Sigmoid colon (tissue), 7 donors: ENCODE measurements around the gene ZNF445. TPM values are rescaled to one million over a fixed set of nuclear protein-coding genes. Genes with fewer than 3 reads are reported as not detected.

Source experiments
- DNase-seq: peaks from one replicate; pipeline ENCODE4 v3.0.0-alpha.2; 2019
- H3K27ac ChIP-seq, 4 donors: fragments of 200-600 bp; sonication (generic); one replicate each; pipeline ENCODE4 v1.5.1; 2016 to 2019; ENCODE audit warnings: mild to moderate bottlenecking in 1 of 4
- H3K27me3 ChIP-seq, 3 donors: fragments of 200-600 bp; sonication (generic); one replicate each; pipeline ENCODE4 v1.5.1; 2019; ENCODE audit warnings: mild to moderate bottlenecking in 1 of 3
- H3K36me3 ChIP-seq, 4 donors: fragments of 200-600 bp; sonication (generic); one replicate each; pipeline ENCODE4 v1.5.1; 2016 to 2019
- H3K4me1 ChIP-seq, 4 donors: fragments of 200-600 bp; sonication (generic); one replicate each; pipeline ENCODE4 v1.5.1; 2017 to 2019
- H3K4me3 ChIP-seq, 4 donors: fragments of 200-600 bp; sonication (generic); one replicate each; pipeline ENCODE4 v1.5.1; 2017 to 2019; ENCODE audit warnings: mild to moderate bottlenecking in 2 of 4, moderate library complexity in 1 of 4
- H3K9me3 ChIP-seq, 4 donors: fragments of 200-600 bp in 3 of 4; sonication (generic) in 3 of 4; one replicate each; pipeline versions ENCODE4 v1.5.1 to v1.6.1; 2013 to 2019
- EP300 ChIP-seq, 4 donors: sonication (generic); formaldehyde crosslinking; IDR thresholded peaks; one replicate each; pipeline ENCODE4 v1.6.1; 2017; ENCODE audit warnings: antibody characterized with exemption in 4 of 4
- POLR2A ChIP-seq, 2 donors: fragments of 450-650 bp; IDR thresholded peaks; one replicate each; pipeline ENCODE4 v1.6.1; 2016; ENCODE audit warnings: antibody characterized with exemption in 2 of 2, mild to moderate bottlenecking in 2 of 2, moderate library complexity in 2 of 2
- POLR2AphosphoS5 ChIP-seq, 4 donors: sonication (generic); formaldehyde crosslinking; IDR thresholded peaks; one replicate each; pipeline ENCODE4 v1.6.1; 2017; ENCODE audit warnings: antibody characterized with exemption in 4 of 4
- WGBS, 2 donors: extraction: QIAGEN DNeasy Blood & Tissue Kit; methylation state at CpG; one replicate each; pipeline ENCODE4 v1.1.7; 2013; 5-methylcytosine and 5-hydroxymethylcytosine counted together
- intact Hi-C: fragments of 100-400 bp; cut with DNase I; formaldehyde crosslinking; loops from one replicate; pipeline ENCODE4 v1.15.1; 2023
- polyA plus RNA-seq, 3 donors: library from polyadenylated mRNA; stranded (reverse); fragments of 200-250 nt; gene quantifications; one replicate each; pipeline ENCODE4 v1.2.3, GENCODE V29; 2013
- total RNA-seq, 4 donors: library from RNA; depleted of rRNA; stranded (reverse); fragments of >200 nt; gene quantifications; one replicate each; pipeline ENCODE4 v1.1.0, GENCODE V29; 2016
- TF ChIP-seq, protein P1 (sequence below), 4 experiments: fragments of 450-650 bp in 3 of 4; fragments of 200-600 bp in 1 of 4; IDR thresholded peaks; one replicate each; pipeline ENCODE4 v1.5.1; 2016 to 2019; ENCODE audit warnings: antibody characterized with exemption in 4 of 4, mild to moderate bottlenecking in 3 of 4, moderate library complexity in 2 of 4
- donor health status: healthy with polysubstance abuse.
- donor health status: Bipolar disorder and iron deficiency.
- donor health status: healthy.

The ZNF445 gene
- total and polyA plus RNA-seq, 7 donors: 1.2 to 13.3 (median 7.1) TPM

DNA sequence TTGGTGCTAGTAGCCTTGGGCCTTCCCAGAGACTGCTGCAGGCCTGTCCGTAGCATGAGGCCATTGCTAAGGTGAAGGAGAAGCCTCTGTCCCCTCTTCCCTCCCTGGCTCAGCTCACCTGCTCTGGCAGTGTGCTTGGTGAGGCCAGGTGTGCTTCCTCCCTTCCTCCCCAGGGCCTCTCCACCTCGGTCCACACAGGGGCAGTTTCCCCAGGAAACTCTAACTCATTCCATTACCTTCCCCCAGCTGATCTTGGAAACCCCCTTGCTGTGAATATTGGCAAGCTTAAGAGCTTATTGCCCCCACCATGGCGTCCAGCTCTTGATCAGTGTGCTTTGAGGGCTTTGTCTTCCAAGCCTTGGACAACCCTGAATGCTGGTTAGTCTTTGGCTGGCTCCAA is 52.7 kb downstream of the ZNF445 start:
- Histone ChIP-seq H3K36me3 (no peaks in the 10 kb centered on the region), H3K4me1 (no peaks in the 10 kb centered on the region), H3K27me3 (no peaks in the 10 kb centered on the region), H3K27ac (no peak overlapping the region), H3K4me3 (no peak overlapping the region), H3K9me3 (no peaks in the 10 kb centered on the region)
- DNase-seq: no peak
- intact Hi-C loops: no loop called here
- WGBS, 2 donors: 62 to 66% methylated on average over 3 of the region's 3 CpGs
- TF ChIP-seq POLR2AphosphoS5 (IDR thresholded peaks at IDR 0.05) (no peak), EP300 (IDR thresholded peaks at IDR 0.05) (no peak), POLR2A (IDR thresholded peaks at IDR 0.05) (no peak)
- TF ChIP-seq, protein P1, sequence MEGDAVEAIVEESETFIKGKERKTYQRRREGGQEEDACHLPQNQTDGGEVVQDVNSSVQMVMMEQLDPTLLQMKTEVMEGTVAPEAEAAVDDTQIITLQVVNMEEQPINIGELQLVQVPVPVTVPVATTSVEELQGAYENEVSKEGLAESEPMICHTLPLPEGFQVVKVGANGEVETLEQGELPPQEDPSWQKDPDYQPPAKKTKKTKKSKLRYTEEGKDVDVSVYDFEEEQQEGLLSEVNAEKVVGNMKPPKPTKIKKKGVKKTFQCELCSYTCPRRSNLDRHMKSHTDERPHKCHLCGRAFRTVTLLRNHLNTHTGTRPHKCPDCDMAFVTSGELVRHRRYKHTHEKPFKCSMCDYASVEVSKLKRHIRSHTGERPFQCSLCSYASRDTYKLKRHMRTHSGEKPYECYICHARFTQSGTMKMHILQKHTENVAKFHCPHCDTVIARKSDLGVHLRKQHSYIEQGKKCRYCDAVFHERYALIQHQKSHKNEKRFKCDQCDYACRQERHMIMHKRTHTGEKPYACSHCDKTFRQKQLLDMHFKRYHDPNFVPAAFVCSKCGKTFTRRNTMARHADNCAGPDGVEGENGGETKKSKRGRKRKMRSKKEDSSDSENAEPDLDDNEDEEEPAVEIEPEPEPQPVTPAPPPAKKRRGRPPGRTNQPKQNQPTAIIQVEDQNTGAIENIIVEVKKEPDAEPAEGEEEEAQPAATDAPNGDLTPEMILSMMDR (IDR thresholded peaks at IDR 0.05): no peak

DNA sequence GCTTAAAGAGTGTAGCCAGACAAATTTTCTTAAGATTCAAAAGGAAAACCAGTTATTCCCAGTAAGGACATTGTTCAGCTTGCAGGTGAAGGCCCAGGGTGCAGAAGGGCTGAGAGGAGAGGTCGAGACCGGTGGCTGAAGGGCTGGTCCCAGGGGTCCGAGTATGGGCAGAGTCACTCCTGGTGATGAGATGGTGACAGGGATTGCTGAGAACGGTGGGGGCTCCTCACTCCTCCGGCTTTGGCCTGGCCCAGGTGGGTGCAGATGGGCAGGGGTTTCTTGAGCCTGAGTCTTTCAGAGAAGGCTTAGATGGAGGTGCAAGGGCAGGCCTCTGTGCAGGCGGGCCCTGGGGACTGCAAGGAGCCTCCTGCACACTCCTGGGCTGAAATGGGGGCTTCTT is 56.2 kb downstream of the ZNF445 start:
- H3K4me3 ChIP-seq: no peak overlapping the region
- no peaks in the 10 kb centered on the region for H3K36me3 ChIP-seq
- H3K27me3 ChIP-seq: no peaks in the 10 kb centered on the region
- TF ChIP-seq POLR2A (IDR thresholded peaks at IDR 0.05) (no peak), EP300 (IDR thresholded peaks at IDR 0.05) (no peak), POLR2AphosphoS5 (IDR thresholded peaks at IDR 0.05) (no peak)
- TF ChIP-seq, protein P1 (IDR thresholded peaks at IDR 0.05): no peak
- intact Hi-C loops: no loop called here
- H3K4me1 ChIP-seq: no peaks in the 10 kb centered on the region
- no peak overlapping the region for H3K27ac ChIP-seq
- no peak for DNase-seq
- 90 to 93% methylated on average over 6 of the region's 6 CpGs for WGBS, 2 donors
- H3K9me3 ChIP-seq: no peaks in the 10 kb centered on the region

DNA sequence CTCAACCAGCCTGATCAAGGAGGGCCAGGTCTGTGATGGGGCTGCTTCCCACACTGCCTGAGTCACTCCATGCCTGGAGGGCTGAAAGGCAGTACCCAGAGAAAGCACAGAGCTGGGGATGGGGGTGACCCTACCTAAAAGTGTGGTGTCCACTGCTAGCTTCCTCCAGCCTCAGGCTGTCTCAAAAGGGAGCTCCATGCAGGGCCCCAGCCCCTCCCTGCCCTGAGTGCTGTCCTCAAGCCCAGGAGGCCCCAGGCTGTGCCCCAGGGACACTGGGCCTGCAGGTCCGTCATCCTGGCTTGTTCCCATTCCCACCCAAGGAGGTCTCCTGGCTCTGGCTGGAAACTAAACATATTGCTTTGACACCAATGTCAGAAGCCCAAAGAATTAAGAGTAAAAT is 56.8 kb downstream of the ZNF445 start:
- no peak for DNase-seq
- Histone ChIP-seq H3K27me3 (no peaks in the 10 kb centered on the region), H3K36me3 (no peaks in the 10 kb centered on the region), H3K27ac (no peak overlapping the region), H3K4me1 (no peaks in the 10 kb centered on the region), H3K9me3 (no peaks in the 10 kb centered on the region), H3K4me3 (no peak overlapping the region)
- intact Hi-C loops: no loop called here
- 86 to 96% methylated on average over 1 of the region's 1 CpG for WGBS, 2 donors
- TF ChIP-seq POLR2AphosphoS5 (IDR thresholded peaks at IDR 0.05) (no peak), POLR2A (IDR thresholded peaks at IDR 0.05) (no peak), EP300 (IDR thresholded peaks at IDR 0.05) (no peak)
- TF ChIP-seq, protein P1 (IDR thresholded peaks at IDR 0.05): no peak

DNA sequence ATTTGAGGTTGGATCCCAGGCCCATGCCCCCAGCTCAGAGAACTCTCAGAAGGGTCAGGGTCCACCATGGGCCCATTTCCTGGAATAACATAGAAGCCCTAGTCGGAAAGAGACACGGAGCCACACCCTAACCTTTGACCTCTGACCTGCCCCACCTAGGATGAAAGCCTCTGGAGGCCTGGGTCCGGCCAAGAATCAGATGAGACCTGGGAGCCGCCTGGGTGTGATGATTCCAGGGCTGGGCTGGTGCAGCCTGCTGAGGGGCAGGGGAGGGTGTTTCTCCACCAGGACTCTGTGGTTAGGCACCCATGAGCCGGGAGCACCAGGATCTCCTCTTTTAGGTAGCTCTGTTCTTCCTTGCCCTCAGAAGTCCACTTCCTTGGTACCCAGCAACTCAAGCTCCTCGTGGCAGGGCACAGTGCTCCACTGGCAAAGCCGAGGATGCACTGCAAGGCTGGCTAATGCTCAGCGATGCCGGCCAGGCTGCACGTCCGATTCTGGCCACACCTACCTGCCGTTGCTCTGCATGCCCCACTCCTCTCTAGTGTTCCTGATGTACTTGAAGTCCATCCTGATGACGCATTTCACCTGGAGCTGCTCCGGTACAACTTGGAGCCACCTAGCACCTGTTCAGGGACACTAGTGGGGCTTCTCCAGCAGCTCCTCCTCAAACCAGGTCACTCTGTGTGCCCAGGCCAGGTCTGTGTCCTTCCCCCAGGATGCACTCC is 57.4 kb downstream of the ZNF445 start:
- Histone ChIP-seq H3K36me3 (no peaks in the 10 kb centered on the region), H3K4me1 (no peaks in the 10 kb centered on the region), H3K9me3 (no peaks in the 10 kb centered on the region), H3K27me3 (no peaks in the 10 kb centered on the region), H3K4me3 (no peak overlapping the region), H3K27ac (no peak overlapping the region)
- intact Hi-C loops: no loop called here
- WGBS, 2 donors: 72 to 86% methylated on average over 14 of the region's 14 CpGs
- no peak for DNase-seq
- TF ChIP-seq, protein P1 (IDR thresholded peaks at IDR 0.05): no peak
- no peak for TF ChIP-seq POLR2A (IDR thresholded peaks at IDR 0.05)
- TF ChIP-seq POLR2AphosphoS5 (IDR thresholded peaks at IDR 0.05): no peak
- TF ChIP-seq EP300 (IDR thresholded peaks at IDR 0.05): no peak
